Suprapubic skin (tissue), 4 donors: ENCODE results near the gene TREM2.

ENCODE experiments used
- CTCF ChIP-seq, 2 donors: fragments of 200-600 bp in 1 of 2; fragments of 450-650 bp in 1 of 2; sonication (generic) in 1 of 2; IDR thresholded peaks; one replicate each; pipeline ENCODE4 v1.5.1; 2016 to 2019; ENCODE audit warnings: antibody characterized with exemption in 2 of 2, mild to moderate bottlenecking in 1 of 2, moderate library complexity in 1 of 2
- EP300 ChIP-seq: sonication (generic); formaldehyde crosslinking; IDR thresholded peaks from one replicate; pipeline ENCODE4 v1.6.1; 2017; ENCODE audit warnings: antibody characterized with exemption
- POLR2A ChIP-seq, 2 donors: fragments of 450-650 bp; IDR thresholded peaks; one replicate each; pipeline ENCODE4 v1.6.1; 2017; ENCODE audit warnings: antibody characterized with exemption in 2 of 2, mild to moderate bottlenecking in 2 of 2, moderate library complexity in 2 of 2
- POLR2AphosphoS5 ChIP-seq, 3 donors: sonication (generic); formaldehyde crosslinking; IDR thresholded peaks; one replicate each; pipeline ENCODE4 v1.6.1; 2017; ENCODE audit warnings: antibody characterized with exemption in 3 of 3

GRCh38 chr6:41156001-41156400, 6.9 kb downstream of the TREM2 start:
- TF ChIP-seq CTCF (IDR thresholded peaks at IDR 0.05), result no peak
- TF ChIP-seq POLR2AphosphoS5 (IDR thresholded peaks at IDR 0.05), result no peak
- no peak for TF ChIP-seq POLR2A (IDR thresholded peaks at IDR 0.05)
- TF ChIP-seq EP300, result no peak
